GM18861 (cell line): ENCODE results near the gene CPA2.
"Not testable (repeated sequence)": the region's sequence is repeated elsewhere in the genome, so short reads cannot be mapped to it uniquely, and the experiment has no call there.

Source experiments
- ATAC-seq: cut with Tn5 transposase; IDR thresholded peaks from one replicate; pipeline ENCODE4 v1.9.1; 2021; ENCODE audit not compliant: unreplicated experiment

Gene CPA2

GRCh38 chr7:130266258-130266960 lies at the start of gene CPA2:
CPA2 (plus strand) TSS chr7:130266863; CDS start chr7:130266882, 19 bp downstream.
- ATAC-seq = no peak

GRCh38 chr7:130218806-130219620 lies 47.6 kb upstream of the CPA2 start:
- ATAC-seq = no peak

DNA sequence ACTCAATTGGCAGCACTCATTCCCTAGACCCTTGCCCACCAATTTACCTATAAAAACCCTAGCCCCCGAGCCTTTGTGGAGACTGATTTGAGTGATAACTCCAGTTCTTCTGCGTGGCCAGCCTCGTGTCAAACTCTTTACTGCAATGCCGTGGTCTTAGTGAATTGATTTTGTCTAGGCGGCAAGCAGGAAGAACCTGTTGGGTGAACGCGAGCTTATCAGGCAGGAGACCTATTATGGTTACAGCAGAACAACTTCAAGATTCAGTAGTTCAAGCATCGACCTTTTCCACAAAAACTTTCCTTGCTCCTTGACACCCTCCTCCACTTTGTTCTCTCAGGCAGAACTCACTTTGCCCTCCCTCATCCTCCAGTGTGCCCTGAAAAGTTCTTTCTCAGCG lies 46.8 kb upstream of the CPA2 start:
- no peak for ATAC-seq

DNA sequence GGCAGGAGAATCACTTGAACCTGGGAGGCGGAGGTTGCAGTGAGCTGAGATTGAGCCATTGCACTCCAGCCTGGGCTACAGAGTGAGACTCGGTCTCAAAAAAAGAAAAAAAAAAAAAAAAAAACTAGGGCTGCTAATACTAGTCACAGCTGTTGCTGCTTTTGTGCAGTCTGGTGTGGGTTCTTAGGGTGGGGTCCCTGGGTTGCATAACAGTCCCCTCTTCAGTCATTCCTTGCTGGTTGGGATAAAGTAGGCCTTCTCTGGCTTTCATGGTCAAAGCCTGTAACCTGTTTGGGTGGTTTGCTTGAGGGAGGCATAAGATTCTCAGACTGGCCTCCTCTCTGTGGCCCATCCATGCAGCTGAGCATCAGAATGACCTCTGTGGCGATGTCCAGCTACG lies 44.9 kb upstream of the CPA2 start:
- no peak for ATAC-seq

GRCh38 chr7:130223646-130224045 lies 43.0 kb upstream of the CPA2 start:
- no peak for ATAC-seq

GRCh38 chr7:130224210-130224609 lies 42.5 kb upstream of the CPA2 start:
- ATAC-seq = no peak

GRCh38 chr7:130224923-130225322 lies 41.7 kb upstream of the CPA2 start:
- not testable (repeated sequence) for ATAC-seq

DNA sequence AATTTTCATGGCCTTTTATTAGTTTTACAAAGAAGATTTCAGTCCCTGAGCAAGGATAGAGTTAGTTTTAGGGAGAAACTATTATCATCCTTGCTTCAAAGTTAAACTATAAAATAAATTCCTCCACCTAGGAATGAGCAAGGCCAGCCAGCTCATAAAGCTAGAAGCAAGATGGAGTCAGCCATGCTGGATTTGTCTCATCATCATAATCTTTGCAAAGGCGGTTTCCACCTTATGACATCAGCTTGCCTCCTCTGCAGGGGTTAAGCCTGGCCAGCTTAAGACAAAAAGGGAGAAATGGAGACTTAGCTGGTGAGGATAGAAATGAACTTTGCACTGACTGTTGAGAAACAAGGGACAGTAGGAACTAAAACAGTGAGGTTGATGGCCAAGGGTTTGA lies 40.3 kb upstream of the CPA2 start:
- ATAC-seq = no peak

GRCh38 chr7:130227883-130228575 lies 38.6 kb upstream of the CPA2 start:
- no peak for ATAC-seq

GRCh38 chr7:130228840-130229502 lies 37.7 kb upstream of the CPA2 start:
- no peak for ATAC-seq

- not testable (repeated sequence) for ATAC-seq
Measured at GRCh38 chr7:130229981-130230380, 36.7 kb upstream of the CPA2 start.

DNA sequence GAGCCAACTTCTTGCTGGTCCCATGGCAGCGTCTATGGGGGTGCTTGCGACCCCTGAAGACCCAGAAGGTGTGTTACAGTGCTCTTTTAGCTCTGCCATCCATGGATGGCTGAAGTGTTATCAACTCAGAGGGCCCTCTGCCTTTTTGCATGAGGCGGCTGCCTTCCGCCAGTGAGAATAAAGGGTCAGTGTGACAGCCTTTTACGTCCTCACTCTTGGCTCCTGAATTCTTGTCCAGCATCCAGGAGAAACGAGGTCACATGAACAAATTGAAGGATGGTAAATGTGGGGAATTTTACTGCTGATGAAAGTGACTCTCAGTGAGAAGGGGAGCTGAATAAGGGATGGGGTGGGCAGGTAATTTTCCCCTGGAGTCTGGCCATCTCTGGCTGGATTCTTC lies 34.9 kb upstream of the CPA2 start:
- ATAC-seq = no peak

GRCh38 chr7:130232209-130232608 lies 34.5 kb upstream of the CPA2 start:
- no peak for ATAC-seq

GRCh38 chr7:130234078-130234477 lies 32.6 kb upstream of the CPA2 start:
- no peak for ATAC-seq

DNA sequence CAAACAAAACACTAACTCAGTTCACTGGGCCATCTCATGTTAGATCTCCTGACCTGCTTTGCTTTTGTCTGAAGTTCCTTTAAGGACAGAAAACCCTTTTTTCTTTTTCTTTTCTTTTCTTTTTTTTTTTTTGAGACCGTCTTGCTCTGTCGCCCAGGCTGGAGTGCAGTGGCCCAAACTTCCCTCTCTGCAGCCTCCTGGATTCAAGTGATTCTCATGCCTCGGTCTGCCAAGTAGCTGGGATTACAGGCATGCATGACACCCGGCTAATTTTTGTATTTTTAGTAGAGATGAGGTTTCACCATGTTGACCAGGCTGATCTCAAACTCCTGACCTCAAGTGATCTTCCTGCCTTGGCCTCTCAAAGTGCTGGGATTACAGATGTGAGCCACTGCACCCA lies 30.3 kb upstream of the CPA2 start:
- ATAC-seq = not testable (repeated sequence)

DNA sequence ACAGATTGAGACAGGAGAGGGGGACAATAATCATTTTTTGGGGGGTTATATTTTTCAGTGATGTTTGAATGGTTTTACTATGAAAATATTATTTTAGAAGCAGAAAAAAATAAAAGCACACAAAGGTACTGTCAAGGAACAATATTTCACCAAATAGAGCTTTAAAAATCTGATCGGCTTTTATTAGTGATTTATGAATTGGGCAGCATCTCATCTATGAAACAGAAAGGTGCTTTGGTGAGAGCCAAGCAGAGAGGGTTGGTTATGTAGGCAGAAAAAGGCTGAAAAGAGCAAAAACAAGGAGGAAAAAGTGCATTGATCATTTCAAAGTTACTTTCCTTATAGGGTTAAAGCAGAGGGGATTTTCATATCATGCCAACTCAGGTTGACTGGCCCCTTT lies 26.4 kb upstream of the CPA2 start:
- no peak for ATAC-seq

DNA sequence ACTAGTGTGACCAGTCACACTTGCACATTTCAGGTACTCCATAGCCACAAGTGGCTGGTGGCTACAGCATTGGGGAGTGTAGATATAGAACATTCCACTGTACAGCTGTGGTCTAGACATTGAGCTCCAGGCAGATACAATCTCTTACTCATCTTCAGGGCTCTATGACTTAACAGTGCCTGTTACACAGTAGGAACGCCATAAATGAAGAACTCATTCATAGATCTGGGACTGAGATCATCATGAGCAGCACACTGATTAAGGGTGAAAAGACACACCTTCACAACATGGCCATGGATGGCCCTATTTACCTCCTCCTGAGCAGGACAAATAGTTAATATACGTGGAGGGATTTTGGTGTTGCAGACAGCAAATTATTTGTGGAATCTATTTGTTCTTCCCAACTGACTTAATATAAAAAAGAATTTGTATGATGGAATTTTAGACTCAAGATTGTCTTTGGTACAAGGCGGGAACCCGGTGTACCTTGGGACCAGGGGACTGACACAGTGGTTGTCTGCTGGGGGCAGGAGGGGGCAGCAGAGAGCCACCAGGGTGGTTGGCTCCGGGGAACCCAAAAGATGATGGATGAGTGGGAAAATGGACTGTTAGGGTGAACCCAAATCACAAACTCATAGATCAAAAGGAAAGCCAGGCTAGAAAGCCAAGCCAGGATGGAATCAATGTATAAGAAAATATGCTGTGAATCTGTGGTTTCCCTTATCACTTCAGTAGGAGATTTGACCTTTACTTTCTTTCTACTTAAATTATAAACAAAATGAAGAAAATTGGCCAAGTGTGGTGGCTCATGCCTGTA lies 24.3 kb upstream of the CPA2 start:
- ATAC-seq = no peak

DNA sequence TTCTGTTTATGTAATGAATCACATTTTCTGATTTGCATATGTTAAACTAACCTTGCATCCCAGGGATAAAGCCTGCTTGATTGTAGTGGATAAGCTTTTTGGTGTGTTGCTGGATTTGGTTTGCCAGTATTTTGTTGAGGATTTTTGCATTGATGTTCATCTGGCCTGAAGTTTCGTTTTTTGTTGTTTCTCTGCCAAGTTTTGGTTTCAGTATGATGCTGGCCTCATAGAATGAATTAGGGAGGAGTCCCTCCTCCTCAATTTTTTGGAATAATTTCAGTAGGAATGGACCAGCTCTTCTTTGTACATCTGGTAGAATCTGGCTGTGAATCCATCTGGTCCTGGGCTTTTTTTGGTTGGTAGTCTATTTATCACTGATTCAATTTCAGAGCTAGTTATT lies 23.2 kb upstream of the CPA2 start:
- ATAC-seq = not testable (repeated sequence)

GRCh38 chr7:130246491-130246890 lies 20.2 kb upstream of the CPA2 start:
- ATAC-seq = not testable (repeated sequence)

GRCh38 chr7:130248842-130249241 lies 17.8 kb upstream of the CPA2 start:
- ATAC-seq = not testable (repeated sequence)
